Psoas muscle (tissue), 8 donors: ENCODE data around the gene ATG7. TPM values are rescaled to one million over a fixed set of nuclear protein-coding genes. Genes with fewer than 3 reads are reported as not detected.

Source experiments
- ATAC-seq, 4 donors: fragments of 200-7000 bp; cut with Tn5 transposase; one replicate each; pipeline ENCODE4 v1.9.1; 2020; ENCODE audit warnings: moderate library complexity in 3 of 4, mild to moderate bottlenecking in 2 of 4
- DNase-seq, 2 donors: peaks; one replicate each; pipeline ENCODE4 v3.0.0-alpha.2; 2020
- H3K27ac ChIP-seq: fragments of 200-600 bp; one replicate; pipeline ENCODE4 v1.8.0; 2022
- H3K27me3 ChIP-seq, 3 donors: fragments of 200-600 bp in 1 of 3; one replicate each; pipeline versions ENCODE4 v1.6.1 to v1.8.0; 2013 to 2022; ENCODE audit warnings: low read length in 2 of 3, mild to moderate bottlenecking in 2 of 3, moderate library complexity in 1 of 3; ENCODE audit not compliant: insufficient read depth in 3 of 3
- H3K36me3 ChIP-seq, 2 donors: fragments of 200-600 bp in 1 of 2; one replicate each; pipeline versions ENCODE4 v1.6.1 to v1.8.0; 2013 to 2022; ENCODE audit warnings: low read depth in 1 of 2, mild to moderate bottlenecking in 1 of 2, moderate library complexity in 1 of 2; ENCODE audit not compliant: insufficient read depth in 1 of 2
- H3K4me1 ChIP-seq: fragments of 200-600 bp; one replicate; pipeline ENCODE4 v1.8.0; 2022
- H3K4me3 ChIP-seq: fragments of 200-600 bp; one replicate; pipeline ENCODE4 v1.8.0; 2022; ENCODE audit warnings: mild to moderate bottlenecking
- H3K9me3 ChIP-seq: fragments of 200-600 bp; one replicate; pipeline ENCODE4 v1.8.0; 2022
- WGBS, 3 donors: extraction: QIAGEN DNeasy Blood & Tissue Kit; methylation state at CpG; one replicate each; pipeline versions ENCODE4 v1.1.6 to v1.1.7; 2013; 5-methylcytosine and 5-hydroxymethylcytosine counted together
- intact Hi-C, 2 donors: fragments of 100-400 bp; cut with DNase I; formaldehyde crosslinking; loops; one replicate each; pipeline versions ENCODE4 v1.11.0 to v1.14.2; 2022
- polyA plus RNA-seq, 3 donors: library from polyadenylated mRNA; stranded (reverse); fragments of 200-250 nt; gene quantifications; one replicate each; pipeline ENCODE4 v1.2.3, GENCODE V29; 2013
- total RNA-seq, 4 donors: library from RNA; stranded (reverse); fragmentation: NEBNext Ultra II Directional in 2 of 4; extraction: Animal tissue kit (Norgen Biotek cat#: 25700) in 2 of 4; gene quantifications; one replicate each; pipeline versions ENCODE4 v1.2.1 to v1.2.4, GENCODE V29; 2021 to 2023
- TF ChIP-seq, protein P1 (sequence below): fragments of 200-600 bp; IDR thresholded peaks from one replicate; pipeline ENCODE4 v1.8.0; 2022; ENCODE audit warnings: antibody characterized with exemption
- donor health status: healthy with polysubstance abuse.
- donor health status: DM: no; HTN: no; CAD: no; lungs with moderate emphysema.
- donor health status: Bipolar disorder and iron deficiency.
- donor health status: healthy.
- donor health status: DM: yes; HTN: yes; CAD: no.
- donor health status: DM: no; HTN: no; CAD: no.
- donor health status: DM: no; HTN: no; CAD: no.
- donor health status: DM: yes; HTN: yes; CAD: no.

Gene ATG7
- total and polyA plus RNA-seq, 7 donors, result 5.9 to 15.0 (median 13.5) TPM

DNA sequence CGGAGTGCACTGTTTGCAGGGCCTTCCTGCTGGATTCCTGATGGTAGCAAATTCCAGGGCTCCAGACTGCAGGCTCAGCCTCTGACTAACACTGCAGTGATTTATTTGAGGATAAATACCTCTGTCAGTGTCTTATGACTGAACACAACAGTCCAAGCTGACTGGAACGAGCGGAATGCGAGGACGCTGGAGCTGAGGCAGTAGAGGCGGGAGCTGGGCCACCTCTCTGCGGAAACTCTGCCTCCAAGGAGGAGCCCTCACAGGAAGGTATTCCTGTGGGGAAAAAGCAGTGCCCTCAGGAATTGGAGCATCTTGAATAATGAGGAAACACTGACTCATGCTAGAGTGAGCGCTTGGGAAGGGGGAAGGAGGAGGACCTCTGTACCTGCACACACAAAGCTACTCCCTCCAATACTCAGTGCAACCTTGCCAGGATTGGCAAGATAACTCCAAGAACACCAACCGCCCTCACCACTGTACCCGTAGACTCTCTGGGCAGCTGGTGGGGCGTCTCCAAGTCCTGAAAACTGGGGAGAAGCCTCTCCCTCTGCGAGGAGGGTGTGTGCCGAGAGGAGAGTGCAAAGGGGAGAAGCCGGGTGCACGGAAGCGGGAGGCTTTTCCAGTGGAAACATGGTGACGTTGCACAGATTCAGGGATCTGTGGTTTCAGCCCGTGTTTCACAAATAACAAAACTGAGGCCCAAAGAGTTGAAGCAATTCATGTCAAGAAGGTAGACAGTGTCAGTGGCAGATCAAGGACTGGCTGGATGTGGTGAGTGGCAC, 328.5 kb downstream of the ATG7 start:
- TF ChIP-seq, protein P1, sequence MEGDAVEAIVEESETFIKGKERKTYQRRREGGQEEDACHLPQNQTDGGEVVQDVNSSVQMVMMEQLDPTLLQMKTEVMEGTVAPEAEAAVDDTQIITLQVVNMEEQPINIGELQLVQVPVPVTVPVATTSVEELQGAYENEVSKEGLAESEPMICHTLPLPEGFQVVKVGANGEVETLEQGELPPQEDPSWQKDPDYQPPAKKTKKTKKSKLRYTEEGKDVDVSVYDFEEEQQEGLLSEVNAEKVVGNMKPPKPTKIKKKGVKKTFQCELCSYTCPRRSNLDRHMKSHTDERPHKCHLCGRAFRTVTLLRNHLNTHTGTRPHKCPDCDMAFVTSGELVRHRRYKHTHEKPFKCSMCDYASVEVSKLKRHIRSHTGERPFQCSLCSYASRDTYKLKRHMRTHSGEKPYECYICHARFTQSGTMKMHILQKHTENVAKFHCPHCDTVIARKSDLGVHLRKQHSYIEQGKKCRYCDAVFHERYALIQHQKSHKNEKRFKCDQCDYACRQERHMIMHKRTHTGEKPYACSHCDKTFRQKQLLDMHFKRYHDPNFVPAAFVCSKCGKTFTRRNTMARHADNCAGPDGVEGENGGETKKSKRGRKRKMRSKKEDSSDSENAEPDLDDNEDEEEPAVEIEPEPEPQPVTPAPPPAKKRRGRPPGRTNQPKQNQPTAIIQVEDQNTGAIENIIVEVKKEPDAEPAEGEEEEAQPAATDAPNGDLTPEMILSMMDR, result no peak
- peaks cover 52% of the 10 kb centered on the region for H3K4me1 ChIP-seq
- H3K36me3 ChIP-seq, result no peaks in the 10 kb centered on the region
- H3K4me3 ChIP-seq, result peak overlapping the region; percentile 10
- no peaks in the 10 kb centered on the region for H3K27me3 ChIP-seq
- intact Hi-C loops, result loop anchor here (5.0 kb wide), 2 partner anchors 37 to 42 kb away; partner anchors contain the start of gene VGLL4 (in 1 of the 2)
- no peaks in the 10 kb centered on the region for H3K9me3 ChIP-seq
- peak overlapping the region; percentile 81 for H3K27ac ChIP-seq
- peak; percentile 85 to 93 for DNase-seq
- peak; percentile 94 to 99 (median 97) for ATAC-seq
- 27 to 30% (median 29%) methylated on average over 18 of the region's 18 CpGs for WGBS, 3 donors

DNA sequence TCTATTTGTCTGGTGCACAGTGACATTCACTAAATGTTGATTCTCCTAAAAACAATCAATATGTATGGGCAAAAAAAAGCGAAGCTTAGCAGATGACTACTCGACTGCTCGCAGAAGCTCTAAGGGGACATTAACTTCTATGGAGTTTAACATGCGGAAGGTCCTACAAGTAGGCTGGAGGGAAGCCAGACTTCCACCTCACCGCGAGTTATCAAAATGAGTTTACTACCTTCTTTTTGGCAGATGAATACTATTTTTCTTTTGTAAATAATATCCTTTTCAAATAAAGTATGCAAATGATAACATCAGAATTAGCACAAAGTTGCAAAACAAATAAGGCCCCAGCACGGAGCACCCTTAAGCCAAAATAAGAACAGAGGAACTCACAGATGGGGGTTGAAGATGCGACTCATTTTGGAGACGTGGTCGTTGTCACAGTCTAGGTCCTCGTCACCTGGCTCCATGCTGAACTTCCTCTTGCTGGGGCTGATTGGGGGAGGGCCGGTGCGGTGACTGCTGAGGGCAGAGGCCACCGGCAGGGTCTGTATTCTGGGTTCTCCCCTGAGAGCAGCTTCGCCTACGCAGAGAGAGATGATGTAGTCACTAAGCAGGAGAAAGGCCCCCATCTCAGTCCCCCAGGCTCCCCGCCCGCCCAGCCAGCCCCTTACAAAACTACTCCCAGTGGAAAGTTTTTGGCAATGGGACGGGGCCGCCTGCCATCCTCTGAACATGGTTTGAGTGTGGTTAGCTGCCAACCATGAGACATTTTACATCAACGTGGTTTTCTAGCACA, 329.4 kb downstream of the ATG7 start:
- peak; percentile 48 to 69 for DNase-seq
- no peaks in the 10 kb centered on the region for H3K27me3 ChIP-seq
- H3K9me3 ChIP-seq, result no peaks in the 10 kb centered on the region
- TF ChIP-seq, protein P1, result no peak
- no peak overlapping the region for H3K4me3 ChIP-seq
- H3K36me3 ChIP-seq, result no peaks in the 10 kb centered on the region
- 51 to 57% (median 55%) methylated on average over 21 of the region's 21 CpGs for WGBS, 3 donors
- peaks cover 57% of the 10 kb centered on the region for H3K4me1 ChIP-seq
- no peak for ATAC-seq
- intact Hi-C loops, result loop anchor here (5.0 kb wide), 2 partner anchors 36 to 41 kb away; partner anchors contain the start of gene VGLL4 (in 1 of the 2)
- peak overlapping the region; percentile 81 for H3K27ac ChIP-seq

DNA sequence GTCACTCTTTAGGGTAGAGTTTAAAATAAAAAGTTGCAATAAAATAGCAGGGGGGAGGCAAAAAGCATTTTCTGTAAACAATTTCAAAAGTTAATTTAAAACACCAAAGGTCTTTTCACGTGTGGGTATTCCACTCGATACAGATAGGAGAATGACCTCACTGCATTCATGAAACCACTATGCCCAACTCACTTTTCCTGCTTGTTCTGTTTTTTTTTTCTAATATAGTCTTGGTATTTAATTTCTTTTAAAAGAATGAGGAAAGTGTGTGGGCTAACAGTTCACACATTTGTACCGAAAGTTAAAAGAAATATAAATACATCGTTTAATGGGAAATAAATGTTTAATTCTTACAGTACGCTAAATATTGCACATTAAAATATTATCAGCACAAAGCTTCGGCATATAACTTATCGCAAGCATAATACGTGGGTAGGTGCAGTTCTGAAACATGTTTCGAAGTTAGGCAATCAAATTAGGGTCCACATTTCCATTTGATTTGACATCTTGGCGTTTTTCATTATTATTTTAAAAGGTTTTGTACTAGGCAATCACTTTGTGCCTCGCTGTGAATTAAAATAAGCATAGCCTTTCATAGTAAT, 330.1 kb downstream of the ATG7 start:
- 71 to 81% (median 75%) methylated on average over 11 of the region's 11 CpGs for WGBS, 3 donors
- DNase-seq (no peak), ATAC-seq (no peak)
- Histone ChIP-seq H3K4me1 (peaks cover 63% of the 10 kb centered on the region), H3K4me3 (no peak overlapping the region), H3K36me3 (no peaks in the 10 kb centered on the region), H3K9me3 (no peaks in the 10 kb centered on the region), H3K27me3 (no peaks in the 10 kb centered on the region), H3K27ac (peak overlapping the region; percentile 81)
- TF ChIP-seq, protein P1, result no peak
- intact Hi-C loops, result loop anchor here (5.0 kb wide), 2 partner anchors 35 to 40 kb away; partner anchors contain the start of gene VGLL4 (in 1 of the 2)

DNA sequence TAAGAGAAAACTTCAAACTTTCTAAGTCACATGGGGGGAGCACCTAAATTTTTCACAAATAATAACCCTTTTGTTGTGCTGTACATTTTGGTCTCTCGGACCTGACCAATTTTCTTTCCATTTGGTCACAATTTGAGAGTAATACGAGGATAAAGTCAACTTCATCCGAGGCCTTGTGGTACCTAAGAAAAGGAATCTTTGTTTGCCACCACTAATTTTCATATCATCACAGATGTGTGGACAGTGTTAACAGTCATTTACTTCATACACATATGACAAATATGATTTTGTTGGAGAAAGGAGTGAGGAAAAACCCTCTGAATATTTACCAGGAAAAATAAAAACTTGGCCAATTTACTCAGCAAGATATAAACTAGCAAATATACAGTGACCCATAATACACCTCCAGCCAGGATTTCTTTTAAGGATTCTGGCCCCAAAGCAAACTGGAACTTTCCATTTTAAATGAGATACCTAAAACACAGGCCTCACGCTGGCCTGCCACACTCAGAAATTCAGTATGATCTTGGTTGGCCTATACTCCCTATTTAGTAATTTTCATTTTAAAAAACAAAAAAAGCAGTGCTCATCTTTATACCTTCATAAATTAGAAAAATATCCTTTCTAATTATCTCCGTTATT, 330.8 kb downstream of the ATG7 start:
- H3K27me3 ChIP-seq, result no peaks in the 10 kb centered on the region
- no peak overlapping the region for H3K4me3 ChIP-seq
- WGBS, 3 donors, result 74 to 80% (median 77%) methylated on average over 5 of the region's 5 CpGs
- intact Hi-C loops, result loop anchor here (5.0 kb wide), 2 partner anchors 34 to 39 kb away; partner anchors contain the start of gene VGLL4 (in 1 of the 2)
- H3K4me1 ChIP-seq, result peaks cover 69% of the 10 kb centered on the region
- TF ChIP-seq, protein P1, result no peak
- ATAC-seq, result no peak
- H3K36me3 ChIP-seq, result no peaks in the 10 kb centered on the region
- peak overlapping the region; percentile 81 for H3K27ac ChIP-seq
- H3K9me3 ChIP-seq, result no peaks in the 10 kb centered on the region
- no peak for DNase-seq
